ENCODE measurements around the gene AUTS2. TPM values are rescaled to one million over a fixed set of nuclear protein-coding genes. Genes with fewer than 3 reads are reported as not detected.
A peak's percentile ranks its signal among the peaks of the same experiment; 100 is the strongest.

Gene AUTS2
- total RNA-seq, 1 experiment from 2014 or later, result 42.1 TPM

- H3K4me1 ChIP-seq (ENCODE audit: insufficient read depth, low read length, poor library complexity, severe bottlenecking), result peaks cover 47% of the 10 kb centered on the region
- intact Hi-C loops (cut with micrococcal nuclease; ENCODE audit: unreplicated experiment), result loop anchor here (5.0 to 10.0 kb wide), 2 partner anchors 56 to 253 kb away; no protein-coding TSS in a partner anchor
- ChIA-PET POLR2A (ENCODE audit: low non-redundant PET) (interaction anchor here (0.6 to 0.7 kb wide), 3 partner anchors 9 to 607 kb away, joined by 3 to 11 read pairs (median 5); no protein-coding TSS in a partner anchor), CTCF (interaction anchor here (0.6 kb wide), 1 partner anchor 1312 kb away, joined by 8 read pairs; no protein-coding TSS in a partner anchor)
- no peaks in the 10 kb centered on the region for H3K9me3 ChIP-seq (ENCODE audit: low read depth, low read length, poor library complexity, severe bottlenecking)
- peak; percentile 95 for DNase-seq (ENCODE audit: low spot score)
- TF ChIP-seq CTCF (conservative IDR thresholded peaks at IDR 0.05; ENCODE audit: low read depth, low read length), result no peak
- no peak for TF ChIP-seq EZH2 (IDR thresholded peaks at IDR 0.05; ENCODE audit: borderline replicate concordance, low read depth, low read length, poor library complexity, severe bottlenecking)
- no peaks in the 10 kb centered on the region for H3K36me3 ChIP-seq (ENCODE audit: insufficient read depth, low read length, poor library complexity, severe bottlenecking)
- H3K27ac ChIP-seq (ENCODE audit: low read depth, low read length, poor library complexity, severe bottlenecking), result no peak overlapping the region
- BruUV-seq (replicated peaks), result no TSS peak
- peaks cover 56% of the 10 kb centered on the region for H3K27me3 ChIP-seq (replicated peaks; ENCODE audit: insufficient read depth, low read depth, low read length, poor library complexity)
- no peak overlapping the region for H3K4me3 ChIP-seq (ENCODE audit: low read depth, low read length, poor library complexity, severe bottlenecking)
Observed at GRCh38 chr7:70098133-70098561, 499.9 kb downstream of the AUTS2 start.

- Histone ChIP-seq H3K27me3 (replicated peaks; ENCODE audit: insufficient read depth, low read depth, low read length, poor library complexity) (peaks cover 56% of the 10 kb centered on the region), H3K27ac (ENCODE audit: low read depth, low read length, poor library complexity, severe bottlenecking) (no peak overlapping the region), H3K36me3 (ENCODE audit: insufficient read depth, low read length, poor library complexity, severe bottlenecking) (no peaks in the 10 kb centered on the region), H3K9me3 (ENCODE audit: low read depth, low read length, poor library complexity, severe bottlenecking) (no peaks in the 10 kb centered on the region), H3K4me3 (ENCODE audit: low read depth, low read length, poor library complexity, severe bottlenecking) (no peak overlapping the region), H3K4me1 (ENCODE audit: insufficient read depth, low read length, poor library complexity, severe bottlenecking) (peaks cover 40% of the 10 kb centered on the region)
- ChIA-PET CTCF (interaction anchor here (0.6 kb wide), 1 partner anchor 1313 kb away, joined by 8 read pairs; no protein-coding TSS in a partner anchor), POLR2A (ENCODE audit: low non-redundant PET) (interaction anchor here (0.7 kb wide), 1 partner anchor 600 kb away, joined by 11 read pairs; no protein-coding TSS in a partner anchor)
- peak; percentile 7 for DNase-seq (ENCODE audit: low spot score)
- intact Hi-C loops (cut with micrococcal nuclease; ENCODE audit: unreplicated experiment), result loop anchor here (5.0 to 10.0 kb wide), 2 partner anchors 57 to 254 kb away; no protein-coding TSS in a partner anchor
- no TSS peak for BruUV-seq (replicated peaks)
- no peak for TF ChIP-seq EZH2 (IDR thresholded peaks at IDR 0.05; ENCODE audit: borderline replicate concordance, low read depth, low read length, poor library complexity, severe bottlenecking)
- TF ChIP-seq CTCF (conservative IDR thresholded peaks at IDR 0.05; ENCODE audit: low read depth, low read length), result no peak
Observed at GRCh38 chr7:70098905-70099672, 500.8 kb downstream of the AUTS2 start.

- Histone ChIP-seq H3K36me3 (ENCODE audit: insufficient read depth, low read length, poor library complexity, severe bottlenecking) (no peaks in the 10 kb centered on the region), H3K4me1 (ENCODE audit: insufficient read depth, low read length, poor library complexity, severe bottlenecking) (peaks cover 9% of the 10 kb centered on the region), H3K27me3 (replicated peaks; ENCODE audit: insufficient read depth, low read depth, low read length, poor library complexity) (peaks cover 34% of the 10 kb centered on the region), H3K9me3 (ENCODE audit: low read depth, low read length, poor library complexity, severe bottlenecking) (no peaks in the 10 kb centered on the region), H3K4me3 (ENCODE audit: low read depth, low read length, poor library complexity, severe bottlenecking) (no peak overlapping the region), H3K27ac (ENCODE audit: low read depth, low read length, poor library complexity, severe bottlenecking) (no peak overlapping the region)
- ChIA-PET POLR2A (ENCODE audit: low non-redundant PET) (no interaction called here), CTCF (no interaction called here)
- TF ChIP-seq CTCF (conservative IDR thresholded peaks at IDR 0.05; ENCODE audit: low read depth, low read length) (no peak), EZH2 (IDR thresholded peaks at IDR 0.05; ENCODE audit: borderline replicate concordance, low read depth, low read length, poor library complexity, severe bottlenecking) (no peak)
- intact Hi-C loops (cut with micrococcal nuclease; ENCODE audit: unreplicated experiment), result no loop called here
- peak; percentile 38 for DNase-seq (ENCODE audit: low spot score)
- no TSS peak for BruUV-seq (replicated peaks)
Observed at GRCh38 chr7:70104243-70104642, 506.0 kb downstream of the AUTS2 start.

Data from A673 (cell line).